HG03025 (cell line): ENCODE results near the gene MARVELD2.
"Not testable (repeated sequence)": the region's sequence is repeated elsewhere in the genome, so short reads cannot be mapped to it uniquely, and the experiment has no call there.

Source experiments
- ATAC-seq: cut with Tn5 transposase; IDR thresholded peaks from one replicate; pipeline ENCODE4 v1.9.1; 2021; ENCODE audit warnings: mild to moderate bottlenecking, moderate library complexity; ENCODE audit not compliant: unreplicated experiment, low FRiP score

Gene MARVELD2

DNA sequence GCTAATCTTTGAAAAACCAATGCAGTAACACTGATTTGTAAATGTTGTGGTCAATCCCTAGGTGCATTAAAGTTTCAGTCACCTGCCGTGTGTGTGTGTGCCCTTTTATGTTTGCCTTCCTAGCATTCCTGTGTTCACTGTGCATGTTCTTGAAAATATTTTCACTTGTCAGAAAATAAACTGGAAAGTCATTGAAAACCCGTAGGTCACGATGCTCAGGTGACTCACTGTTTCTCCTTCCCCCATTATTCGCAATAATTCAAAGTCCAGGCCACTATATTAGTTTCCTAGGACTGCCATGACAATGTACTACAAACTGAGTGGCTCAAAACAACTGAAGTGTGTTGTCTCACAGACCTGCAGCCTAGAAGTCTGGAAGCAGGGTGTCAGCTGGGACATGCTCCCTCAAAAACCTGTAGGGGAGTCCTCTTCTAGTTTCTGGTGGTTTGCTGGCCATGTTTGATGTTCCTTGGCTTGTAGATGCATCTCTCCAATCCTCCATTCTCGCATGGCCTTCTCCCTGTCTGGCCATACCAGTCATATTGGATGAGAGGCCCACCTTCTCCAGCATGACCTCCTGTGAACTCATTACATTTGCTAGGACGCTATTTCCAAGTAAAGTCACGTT lies 29.3 kb downstream of the MARVELD2 start:
- ATAC-seq = no peak

DNA sequence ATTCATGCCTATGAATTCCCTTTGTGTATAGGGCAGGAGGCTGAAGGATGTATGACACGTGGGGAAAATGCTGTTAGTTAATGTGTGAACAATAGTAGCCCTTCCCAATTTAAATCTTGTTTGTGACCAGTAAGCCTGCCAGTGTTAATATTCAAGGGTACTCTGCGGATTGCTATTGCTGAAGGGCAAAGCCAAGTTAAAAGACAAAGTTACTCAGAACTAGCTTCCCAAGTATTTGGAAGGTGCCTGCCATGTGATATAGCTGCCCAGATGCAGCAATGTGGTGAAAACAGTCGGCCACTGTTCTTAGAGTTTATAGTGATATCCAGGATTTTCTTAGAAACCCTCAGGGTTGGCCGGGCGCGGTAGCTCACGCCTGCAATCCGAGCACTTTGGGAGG lies 34.6 kb downstream of the MARVELD2 start:
- ATAC-seq = no peak

- ATAC-seq = no peak
These were observed 35.2 kb downstream of the MARVELD2 start for GRCh38 chr5:69450116-69450515.

DNA sequence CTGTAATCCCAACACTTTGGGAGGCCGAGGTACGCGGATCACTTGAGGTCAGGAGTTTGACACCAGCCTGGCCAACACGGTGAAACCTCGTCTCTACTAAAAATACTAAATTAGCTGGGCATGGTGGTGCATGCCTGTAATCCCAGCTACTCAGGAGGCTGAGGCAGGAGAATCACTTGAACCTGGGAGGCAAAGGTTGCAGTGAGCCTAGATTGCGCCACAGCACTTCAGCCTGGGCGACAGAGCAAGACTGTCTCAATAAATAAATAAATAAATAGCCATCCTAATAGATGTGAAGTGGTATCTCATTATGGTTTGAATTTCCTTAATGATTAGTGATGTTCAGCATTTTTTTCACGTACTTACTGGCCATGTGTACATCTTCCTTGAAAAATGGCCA lies 35.6 kb downstream of the MARVELD2 start:
- not testable (repeated sequence) for ATAC-seq

DNA sequence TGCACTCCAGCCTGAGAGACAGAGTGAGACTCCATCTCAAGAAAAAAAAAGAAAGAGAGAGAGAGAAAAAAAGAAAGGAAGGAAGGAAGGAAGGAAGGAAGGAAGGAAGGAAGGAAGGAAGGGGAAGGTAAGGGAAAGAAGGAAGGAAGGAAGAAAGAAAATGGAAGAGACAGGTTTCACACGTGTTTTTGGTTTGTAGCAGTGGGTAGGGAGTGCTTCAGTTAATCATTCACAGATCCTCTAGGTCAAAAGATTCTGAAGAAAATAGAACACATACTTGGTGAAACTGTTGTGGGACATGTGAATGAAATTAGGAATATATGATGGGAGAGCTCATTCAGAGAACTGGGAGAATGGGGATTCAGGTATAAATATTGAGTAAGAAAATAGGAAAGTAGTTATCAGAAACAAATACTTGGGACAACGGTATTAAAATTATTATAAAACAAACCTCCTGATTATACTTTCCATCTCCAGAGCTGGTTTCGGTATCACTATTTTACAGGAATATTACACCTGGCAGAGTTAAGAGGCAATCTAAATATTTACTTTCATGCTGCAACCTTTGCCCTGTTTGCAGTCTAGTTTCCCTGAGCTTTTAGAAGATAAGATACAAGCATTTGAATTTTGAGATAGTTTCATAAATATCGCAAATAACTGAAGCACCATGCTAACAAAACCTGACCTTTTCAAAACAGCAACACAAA lies 37.2 kb downstream of the MARVELD2 start:
- ATAC-seq = no peak

DNA sequence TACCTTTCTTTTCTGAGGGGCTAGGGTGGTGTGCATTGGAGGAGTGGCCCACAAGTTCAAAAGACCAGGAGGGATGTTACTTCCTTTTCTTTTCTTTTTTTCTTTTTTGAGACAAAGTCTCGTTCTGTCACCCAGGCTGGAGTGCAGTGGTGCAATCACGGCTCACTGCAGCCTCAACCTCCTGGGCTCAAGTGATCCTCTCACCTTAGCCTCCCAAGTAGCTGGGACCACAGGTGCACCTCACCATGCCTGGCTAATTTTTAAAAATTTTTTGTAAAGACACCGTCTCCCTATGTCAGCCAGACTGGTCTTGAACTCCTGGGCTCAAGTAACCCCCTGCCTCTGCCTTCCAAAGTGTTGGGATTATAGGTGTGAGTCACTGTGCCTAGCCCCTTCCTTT lies 38.6 kb downstream of the MARVELD2 start:
- ATAC-seq = not testable (repeated sequence)

- ATAC-seq = no peak
These were observed 39.7 kb downstream of the MARVELD2 start for GRCh38 chr5:69454460-69455249.

- ATAC-seq = not testable (repeated sequence)
These were observed 40.6 kb downstream of the MARVELD2 start for GRCh38 chr5:69455428-69455988.

DNA sequence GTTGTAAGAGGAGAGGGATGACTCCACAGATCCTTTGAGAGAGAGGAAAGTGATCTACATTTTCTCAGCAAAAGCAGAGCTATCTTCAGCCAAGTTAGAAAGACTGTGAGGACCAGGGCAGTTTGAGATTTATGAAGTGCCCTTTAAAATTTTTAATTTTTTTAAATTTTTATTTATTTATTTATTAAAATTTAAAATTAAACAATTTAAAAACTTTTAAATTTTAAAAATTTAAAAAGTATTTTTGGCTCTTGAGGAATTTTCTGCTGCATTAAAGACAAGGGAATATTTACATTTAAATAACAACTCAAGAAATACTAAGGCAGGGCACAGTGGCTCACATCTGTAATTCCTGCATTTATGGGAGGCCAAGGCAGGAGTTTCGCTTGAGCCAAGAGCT lies 47.3 kb downstream of the MARVELD2 start:
- ATAC-seq = no peak

GRCh38 chr5:69466375-69466774 lies 51.5 kb downstream of the MARVELD2 start:
- not testable (repeated sequence) for ATAC-seq

DNA sequence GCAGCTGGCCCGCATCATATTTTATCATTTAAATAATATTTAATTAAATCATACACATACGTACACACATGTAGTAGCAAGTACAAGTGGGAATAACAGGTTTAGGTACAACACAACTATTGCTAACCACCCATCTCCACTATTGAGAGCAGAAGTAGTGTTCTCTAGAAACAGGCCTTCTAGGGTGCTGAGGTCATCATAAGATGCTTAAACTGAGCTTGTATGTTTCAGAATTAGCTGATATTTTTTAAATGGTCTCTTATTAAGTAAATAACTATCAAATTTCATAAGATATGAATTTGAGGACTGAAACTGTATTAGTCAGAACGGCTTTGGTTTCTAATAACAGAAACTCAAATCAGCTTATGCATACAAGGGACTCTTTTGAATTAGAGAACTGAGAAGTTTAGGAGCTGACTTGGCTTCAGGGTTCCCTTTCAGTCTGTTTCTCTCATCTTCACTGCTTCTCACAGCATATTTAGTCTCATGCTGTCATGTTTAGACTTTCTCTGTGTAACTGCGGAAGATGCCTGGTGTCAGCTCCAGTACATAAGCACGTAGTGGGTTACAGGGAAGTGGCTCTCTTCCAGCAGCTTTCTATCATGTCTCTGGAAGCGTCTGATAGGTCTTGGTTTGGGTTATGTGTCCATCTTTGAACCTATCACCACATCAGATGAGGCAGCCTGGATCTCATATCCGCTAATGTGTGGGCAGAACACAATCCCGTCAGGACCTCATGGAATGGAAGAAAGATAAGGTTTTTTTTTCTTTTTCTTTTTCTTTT lies 52.7 kb downstream of the MARVELD2 start:
- peak; percentile 92 for ATAC-seq

DNA sequence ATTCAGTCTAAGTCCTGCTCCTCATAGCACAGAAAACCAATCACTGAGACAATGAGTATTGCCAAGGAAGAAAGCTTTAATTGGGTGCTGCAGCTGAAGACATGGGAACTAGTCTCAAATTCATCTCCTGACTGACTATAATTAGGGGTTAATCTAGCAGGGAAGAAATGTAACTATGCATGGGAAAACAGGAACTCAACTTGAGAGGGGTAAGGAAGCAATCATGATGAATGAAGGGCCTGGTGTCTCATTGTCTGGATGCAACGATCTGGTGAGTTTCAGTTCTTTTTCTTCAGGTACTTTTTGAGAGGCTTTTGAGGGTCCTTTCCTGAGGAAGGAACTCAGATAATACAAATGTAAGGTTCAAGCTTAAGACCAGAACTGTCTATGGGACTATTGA lies 53.7 kb downstream of the MARVELD2 start:
- no peak for ATAC-seq

DNA sequence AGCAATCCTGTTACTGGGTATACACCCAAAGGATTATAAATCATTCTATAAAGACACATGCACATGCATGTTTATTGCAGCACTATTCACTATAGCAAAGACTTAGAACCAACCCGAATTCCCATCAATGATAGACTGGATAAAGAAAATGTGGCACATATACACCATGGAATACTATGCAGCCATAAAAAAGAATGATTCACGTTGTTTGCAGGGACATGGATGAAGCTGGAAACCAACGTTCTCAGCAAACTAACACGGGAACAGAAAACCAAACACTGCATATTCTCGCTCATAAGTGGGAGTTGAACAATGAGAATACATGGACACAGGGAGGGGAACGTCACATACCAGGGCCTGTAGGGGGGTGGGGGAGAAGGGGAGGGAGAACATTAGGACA lies 56.6 kb downstream of the MARVELD2 start:
- not testable (repeated sequence) for ATAC-seq

DNA sequence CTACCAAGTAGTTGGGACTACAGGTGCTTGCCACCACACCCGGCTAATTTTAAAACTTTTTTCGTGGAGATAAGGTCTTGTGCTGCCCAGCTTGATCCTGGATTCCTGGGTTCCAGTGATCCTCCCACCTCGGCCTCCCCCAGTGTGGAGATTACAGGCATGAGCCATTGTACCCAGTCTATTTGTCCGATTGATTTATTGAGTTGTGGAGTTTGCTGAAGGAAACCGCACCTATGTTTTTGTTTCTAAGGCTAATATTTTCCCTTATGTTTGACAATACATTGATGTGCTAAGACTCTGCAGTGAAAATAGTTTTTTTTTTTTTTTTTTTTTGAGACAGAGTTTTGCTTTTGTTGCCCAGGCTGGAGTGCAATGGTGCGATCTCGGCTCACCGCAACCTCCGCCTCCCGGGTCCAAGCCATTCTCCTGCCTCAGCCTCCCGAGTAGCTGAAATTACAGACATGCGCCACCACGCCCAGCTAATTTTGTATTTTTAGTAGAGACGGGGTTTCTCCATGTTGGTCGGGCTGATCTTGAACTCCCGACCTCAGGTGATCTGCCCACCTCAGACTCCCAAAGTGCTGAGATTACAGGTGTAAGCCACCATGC lies 57.7 kb downstream of the MARVELD2 start:
- ATAC-seq = not testable (repeated sequence)

GRCh38 chr5:69477170-69477569 lies 62.3 kb downstream of the MARVELD2 start:
- no peak for ATAC-seq

DNA sequence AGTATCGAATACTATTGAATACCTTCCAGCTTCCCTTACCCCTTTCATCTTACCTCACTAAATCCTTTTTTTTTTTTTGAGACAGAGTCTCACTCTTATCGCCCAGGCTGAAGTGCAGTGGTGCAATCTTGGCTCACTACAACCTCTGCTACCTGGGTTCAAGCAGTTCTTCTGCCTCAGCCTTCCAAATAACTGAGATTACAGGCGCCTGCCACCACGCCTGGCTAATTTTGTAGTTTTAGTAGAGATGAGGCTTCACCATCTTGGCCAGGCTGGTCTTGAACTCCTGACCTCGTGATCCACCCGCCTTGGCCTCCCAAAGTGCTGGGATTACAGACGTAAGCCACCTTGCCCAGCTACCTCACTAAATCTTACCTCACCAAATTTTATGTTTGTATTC lies 63.4 kb downstream of the MARVELD2 start:
- not testable (repeated sequence) for ATAC-seq

- no peak for ATAC-seq
These were observed 70.0 kb downstream of the MARVELD2 start for GRCh38 chr5:69484891-69485290.

GRCh38 chr5:69485471-69485870 lies 70.6 kb downstream of the MARVELD2 start:
- no peak for ATAC-seq

DNA sequence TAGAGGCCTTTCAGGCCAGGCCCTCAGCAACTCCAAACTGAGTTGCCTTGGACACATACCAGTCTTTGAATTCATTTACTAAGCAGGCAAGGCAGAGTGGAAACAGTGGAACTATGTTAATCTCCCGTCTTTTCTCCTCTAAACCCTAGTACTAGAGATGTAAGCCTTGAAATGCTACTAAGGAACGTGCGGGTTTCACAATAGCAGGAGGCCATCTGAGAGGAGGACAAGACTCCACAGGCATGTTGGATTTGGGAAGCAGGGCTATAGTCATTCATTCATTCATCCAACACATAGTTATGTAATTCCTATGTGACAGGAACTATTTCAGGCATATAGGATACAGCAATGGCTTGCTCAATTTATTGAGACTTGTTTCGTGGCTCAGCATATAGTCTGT lies 74.3 kb downstream of the MARVELD2 start:
- no peak for ATAC-seq

- ATAC-seq = no peak
These were observed 76.1 kb downstream of the MARVELD2 start for GRCh38 chr5:69491027-69491426.
